GM12874 (cell line): ENCODE data around the gene VEGFA.

Source experiments
- CTCF ChIP-seq: IDR thresholded peaks from 2 replicates; pipeline ENCODE4 v1.5.1; 2011; ENCODE audit warnings: low read depth, mild to moderate bottlenecking, control low read depth, low read length, moderate library complexity; ENCODE audit not compliant: insufficient read depth

The VEGFA gene

GRCh38 chr6:43766964-43767461 is 3.0 kb upstream of the VEGFA start:
- no peak for TF ChIP-seq CTCF

GRCh38 chr6:43767553-43768505 is 2.2 kb upstream of the VEGFA start:
- TF ChIP-seq CTCF: no peak

DNA sequence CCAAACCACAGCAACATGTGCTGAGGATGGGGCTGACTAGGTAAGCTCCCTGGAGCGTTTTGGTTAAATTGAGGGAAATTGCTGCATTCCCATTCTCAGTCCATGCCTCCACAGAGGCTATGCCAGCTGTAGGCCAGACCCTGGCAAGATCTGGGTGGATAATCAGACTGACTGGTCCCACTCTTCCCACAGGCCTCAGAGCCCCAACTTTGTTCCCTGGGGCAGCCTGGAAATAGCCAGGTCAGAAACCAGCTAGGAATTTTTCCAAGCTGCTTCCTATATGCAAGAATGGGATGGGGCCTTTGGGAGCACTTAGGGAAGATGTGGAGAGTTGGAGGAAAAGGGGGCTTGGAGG is 1.5 kb upstream of the VEGFA start:
- no peak for TF ChIP-seq CTCF

- no peak for TF ChIP-seq CTCF
These were observed 957 bp upstream of the VEGFA start for GRCh38 chr6:43768983-43769525.

GRCh38 chr6:43770372-43771209 is 580 bp downstream of the VEGFA start:
- no peak for TF ChIP-seq CTCF

DNA sequence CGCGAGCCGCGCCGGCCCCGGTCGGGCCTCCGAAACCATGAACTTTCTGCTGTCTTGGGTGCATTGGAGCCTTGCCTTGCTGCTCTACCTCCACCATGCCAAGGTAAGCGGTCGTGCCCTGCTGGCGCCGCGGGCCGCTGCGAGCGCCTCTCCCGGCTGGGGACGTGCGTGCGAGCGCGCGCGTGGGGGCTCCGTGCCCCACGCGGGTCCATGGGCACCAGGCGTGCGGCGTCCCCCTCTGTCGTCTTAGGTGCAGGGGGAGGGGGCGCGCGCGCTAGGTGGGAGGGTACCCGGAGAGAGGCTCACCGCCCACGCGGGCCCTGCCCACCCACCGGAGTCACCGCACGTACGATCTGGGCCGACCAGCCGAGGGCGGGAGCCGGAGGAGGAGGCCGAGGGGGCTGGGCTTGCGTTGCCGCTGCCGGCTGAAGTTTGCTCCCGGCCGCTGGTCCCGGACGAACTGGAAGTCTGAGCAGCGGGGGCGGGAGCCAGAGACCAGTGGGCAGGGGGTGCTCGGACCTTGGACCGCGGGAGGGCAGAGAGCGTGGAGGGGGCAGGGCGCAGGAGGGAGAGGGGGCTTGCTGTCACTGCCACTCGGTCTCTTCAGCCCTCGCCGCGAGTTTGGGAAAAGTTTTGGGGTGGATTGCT is 1.3 kb downstream of the VEGFA start:
- TF ChIP-seq CTCF: peak; percentile 21; the same call in 1 of the 2 replicates
